DMS79 treated with DMSO at 0.1 percent for 48 hours (cell line): Measurements from ENCODE around the gene PHAF1.
A peak's percentile ranks its signal among the peaks of the same experiment; 100 is the strongest.

Source experiments
- DNase-seq: peaks from one replicate; lab custom pipeline; 2025; lab: John Stamatoyannopoulos, UW

Gene PHAF1

DNA sequence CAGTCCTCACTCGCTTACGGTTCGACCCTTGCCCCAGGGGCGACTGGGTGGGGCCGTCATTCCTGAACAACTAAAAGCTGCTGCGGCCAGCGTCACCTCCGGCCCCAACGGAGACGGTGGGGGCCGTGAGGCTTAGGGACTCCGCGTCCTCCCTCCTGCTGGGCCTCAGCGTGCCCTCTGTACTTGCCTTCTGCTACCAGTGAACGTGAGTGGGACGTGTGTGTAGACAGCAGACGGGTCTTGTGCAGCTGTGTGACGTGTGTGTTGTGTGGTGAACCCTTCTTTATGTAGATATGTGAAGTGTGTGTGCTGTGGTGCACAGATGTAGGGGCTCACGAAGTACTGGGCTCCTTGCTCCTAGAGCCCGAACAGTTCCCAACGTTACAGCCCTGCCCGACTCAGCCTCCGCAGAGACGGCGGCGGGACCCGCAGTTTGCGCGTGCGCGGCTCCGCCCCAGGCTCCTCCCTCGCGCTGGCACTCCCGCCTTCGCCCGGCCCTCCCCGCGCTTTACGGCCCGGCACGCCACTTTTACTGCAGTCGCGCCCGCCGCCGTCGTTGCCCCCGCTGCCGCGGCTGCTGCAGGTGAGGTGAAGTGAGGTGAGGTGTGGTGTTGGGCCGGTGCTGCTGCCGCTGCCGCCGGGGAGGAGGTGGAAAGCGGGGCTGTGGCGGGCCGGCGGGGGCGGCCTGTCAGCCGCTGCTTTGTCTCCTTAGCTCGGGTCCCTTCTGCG, at the start of gene PHAF1:
PHAF1 (plus strand) TSS at position 535 of the 729 bp plus-strand sequence. CDS start 235 bp downstream, outside the sequence.
- DNase-seq: peak; percentile 73

- DNase-seq: no peak
Observed at GRCh38 chr16:67063008-67063407, 46.7 kb upstream of the PHAF1 start.

DNA sequence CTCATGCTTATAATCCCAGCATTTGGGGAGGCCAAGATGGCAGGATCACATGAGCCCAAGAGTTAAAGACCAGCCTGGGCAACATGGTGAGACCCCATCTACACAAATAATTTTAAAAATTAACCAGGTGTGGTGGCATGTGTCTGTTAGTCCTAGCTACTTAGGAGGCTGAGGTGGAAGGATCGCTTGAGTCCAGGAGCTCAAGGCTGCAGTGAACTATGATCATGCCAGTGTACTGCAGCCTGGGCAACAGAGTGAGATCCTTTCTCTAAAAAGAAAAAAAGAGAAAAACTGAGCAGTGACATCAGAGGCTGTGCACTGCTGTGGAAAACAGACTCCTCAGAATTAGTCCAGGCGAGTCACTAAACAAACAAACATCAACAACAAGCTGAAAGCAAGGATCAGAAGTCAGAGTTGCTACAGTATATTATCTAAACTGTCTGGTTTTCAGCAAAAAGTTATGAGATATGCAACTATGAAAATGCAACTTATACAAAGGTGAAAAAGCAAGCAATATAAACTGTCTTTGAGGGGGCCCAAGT, 41.5 kb upstream of the PHAF1 start:
- DNase-seq: no peak

GRCh38 chr16:67071476-67072048, 38.2 kb upstream of the PHAF1 start:
- no peak for DNase-seq

GRCh38 chr16:67075331-67075730, 34.4 kb upstream of the PHAF1 start:
- no peak for DNase-seq

- DNase-seq: no peak
Observed at GRCh38 chr16:67077871-67078270, 31.9 kb upstream of the PHAF1 start.

DNA sequence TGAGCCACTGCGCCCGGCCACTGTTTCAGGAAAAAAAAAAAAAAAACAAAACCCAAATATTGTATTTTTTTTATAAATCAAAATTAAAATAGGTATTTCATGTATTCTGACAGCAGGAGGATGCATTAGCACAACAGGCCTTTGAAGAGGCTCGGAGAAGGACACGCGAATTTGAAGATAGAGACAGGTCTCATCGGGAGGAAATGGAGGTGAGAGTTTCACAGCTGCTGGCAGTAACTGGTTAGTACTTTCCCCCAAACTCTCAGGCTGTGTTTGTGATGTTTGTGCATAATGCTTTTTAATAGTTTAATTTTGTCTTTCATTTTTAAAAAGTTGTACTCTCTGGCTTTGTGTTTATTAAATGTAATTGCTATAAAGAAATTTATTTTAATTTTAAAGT, 27.6 kb upstream of the PHAF1 start:
- no peak for DNase-seq

- no peak for DNase-seq
Observed at GRCh38 chr16:67082891-67083290, 26.9 kb upstream of the PHAF1 start.

GRCh38 chr16:67084345-67085028, 25.3 kb upstream of the PHAF1 start:
- DNase-seq: peak; percentile 40

- DNase-seq: no peak
Observed at GRCh38 chr16:67086822-67087221, 22.9 kb upstream of the PHAF1 start.

- no peak for DNase-seq
Observed at GRCh38 chr16:67087291-67087690, 22.4 kb upstream of the PHAF1 start.

DNA sequence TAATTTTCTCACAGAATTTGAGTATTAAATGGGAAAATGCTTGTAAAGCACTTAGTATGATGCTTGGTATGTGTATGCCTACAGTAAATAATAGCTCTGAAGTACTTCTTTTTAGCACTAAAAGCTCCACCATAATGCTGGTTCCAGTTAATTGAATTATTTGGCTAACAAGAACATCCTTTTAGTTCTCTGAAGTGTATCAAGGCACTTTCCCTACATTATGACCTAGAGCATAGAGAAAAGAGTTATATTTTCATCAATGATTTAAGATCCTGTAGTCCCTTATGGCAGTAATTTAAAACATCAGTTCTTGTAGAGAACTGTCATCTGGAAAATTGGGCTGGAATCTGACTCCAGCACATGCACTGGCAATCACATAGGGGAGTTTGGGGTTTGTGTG, 21.9 kb upstream of the PHAF1 start:
- peak; percentile 29 for DNase-seq

DNA sequence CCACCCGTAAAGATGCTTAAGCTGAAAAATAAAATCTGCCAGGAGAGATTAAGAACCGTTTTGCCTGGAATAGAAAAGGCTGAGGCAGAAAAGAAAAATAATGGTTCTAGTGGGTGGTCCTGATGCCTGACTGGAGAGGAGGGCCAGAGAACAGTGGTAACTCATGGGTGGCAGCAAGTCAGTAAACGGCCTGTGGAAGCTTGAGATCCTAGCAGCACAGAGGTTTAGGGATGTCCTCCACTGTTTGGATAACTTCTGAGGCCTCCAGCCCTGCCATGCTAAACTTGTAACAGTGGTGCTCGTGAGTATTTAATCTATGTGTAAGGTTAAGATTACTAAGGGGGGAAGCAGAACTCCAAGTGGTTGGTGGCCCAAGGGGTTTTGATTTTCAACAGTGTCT, 21.2 kb upstream of the PHAF1 start:
- DNase-seq: no peak

DNA sequence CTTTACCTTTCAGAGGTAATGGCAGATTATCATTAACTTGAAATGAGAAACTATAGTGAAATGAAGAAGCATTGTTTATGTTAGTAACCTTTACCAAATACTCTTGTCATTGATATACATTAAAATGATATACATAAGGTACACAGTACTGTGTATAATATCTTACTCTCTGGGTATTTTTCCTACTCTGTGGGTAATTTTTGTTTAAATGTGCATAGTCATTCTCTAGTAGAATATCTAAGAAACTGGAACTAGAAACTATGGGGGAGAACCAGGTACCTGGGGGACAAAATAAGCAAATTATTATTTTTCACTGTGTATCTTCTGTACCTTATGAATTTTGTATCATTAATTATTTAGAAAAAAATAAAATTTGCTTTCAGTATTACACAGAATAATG, 20.6 kb upstream of the PHAF1 start:
- no peak for DNase-seq

GRCh38 chr16:67091906-67092566, 17.7 kb upstream of the PHAF1 start:
- no peak for DNase-seq

GRCh38 chr16:67093098-67093726, 16.5 kb upstream of the PHAF1 start:
- no peak for DNase-seq

DNA sequence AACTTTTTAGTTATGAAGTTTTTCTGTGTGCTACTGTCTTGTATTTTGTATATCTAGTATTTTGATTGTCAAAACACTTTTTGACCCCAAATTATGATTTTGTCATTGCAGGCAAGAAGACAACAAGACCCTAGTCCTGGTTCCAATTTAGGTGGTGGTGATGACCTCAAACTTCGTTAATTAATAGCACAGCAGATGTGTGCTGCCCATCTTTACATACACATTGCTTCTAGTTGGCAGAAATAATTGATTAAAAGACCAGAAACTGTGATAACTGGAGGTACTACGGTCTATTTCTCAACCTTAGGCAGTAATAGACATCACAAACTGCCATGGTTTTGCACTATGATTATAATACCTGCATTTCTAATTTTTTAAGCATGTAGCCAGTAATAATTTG, 11.1 kb upstream of the PHAF1 start:
- DNase-seq: no peak

DNA sequence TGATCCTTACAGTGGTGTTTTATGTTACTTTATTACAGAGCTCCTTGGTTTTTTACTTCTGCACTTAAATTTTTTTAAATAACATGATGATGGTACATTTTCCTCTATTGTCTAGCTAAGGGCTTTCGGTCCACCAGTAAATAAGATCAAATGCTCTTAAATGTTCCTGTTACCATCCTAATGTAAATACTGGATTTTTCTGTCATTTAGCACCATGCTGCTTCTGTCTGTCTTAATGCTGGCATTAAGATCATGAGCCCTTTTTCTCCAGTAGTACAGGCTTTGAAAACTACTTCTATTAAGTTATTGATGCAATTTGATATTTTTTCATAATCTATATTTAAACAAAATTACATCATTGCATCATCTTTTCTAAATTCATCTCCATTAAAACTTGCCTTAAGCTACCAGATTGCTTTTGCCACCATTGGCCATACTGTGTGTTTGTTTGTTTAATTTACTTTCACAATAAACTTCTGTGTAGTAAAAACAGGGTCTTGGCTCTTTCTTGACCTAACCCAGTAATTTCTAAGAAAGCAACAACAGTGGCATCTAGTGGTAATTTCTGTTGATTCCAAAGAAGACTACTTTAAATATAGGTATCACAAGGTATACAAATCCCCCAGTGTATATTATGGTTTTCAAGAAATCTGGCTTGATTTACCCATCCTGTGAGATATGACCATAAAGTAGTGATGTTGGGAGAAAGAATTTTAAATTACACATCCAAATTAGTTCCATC, 9.0 kb upstream of the PHAF1 start:
- DNase-seq: no peak

- no peak for DNase-seq
Observed at GRCh38 chr16:67101311-67102082, 8.2 kb upstream of the PHAF1 start.

DNA sequence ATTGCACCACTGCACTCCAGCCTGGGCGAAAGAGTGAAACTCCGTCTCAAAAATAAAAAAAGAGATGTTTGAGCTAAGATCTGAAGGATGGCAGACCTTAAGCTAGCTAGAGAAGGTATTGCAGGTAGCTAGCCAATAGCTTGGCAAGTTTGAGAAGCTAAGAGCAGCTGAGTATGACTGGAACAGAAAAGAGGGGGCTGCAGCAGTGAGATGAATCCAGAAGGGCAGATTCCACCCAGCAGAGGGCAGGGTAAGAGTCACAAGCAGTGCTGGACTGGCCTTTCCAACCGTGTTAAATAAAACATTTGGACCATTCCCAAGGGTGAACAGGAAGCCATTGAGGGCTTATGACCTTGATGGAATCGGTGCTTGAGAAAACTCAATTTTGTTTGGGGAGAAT, 5.7 kb upstream of the PHAF1 start:
- DNase-seq: no peak

- DNase-seq: peak; percentile 13
Observed at GRCh38 chr16:67104845-67105244, 4.9 kb upstream of the PHAF1 start.
